ENCODE results near the gene TMEM221. TPM values are rescaled to one million over a fixed set of nuclear protein-coding genes. Genes with fewer than 3 reads are reported as not detected.

The TMEM221 gene
- total and polyA plus RNA-seq, 10 of the 15 experiments (the other 5 are each of a cell fraction or from before 2014, with no cell fraction given) = 0.04 to 0.24 TPM; not detected in 8

DNA sequence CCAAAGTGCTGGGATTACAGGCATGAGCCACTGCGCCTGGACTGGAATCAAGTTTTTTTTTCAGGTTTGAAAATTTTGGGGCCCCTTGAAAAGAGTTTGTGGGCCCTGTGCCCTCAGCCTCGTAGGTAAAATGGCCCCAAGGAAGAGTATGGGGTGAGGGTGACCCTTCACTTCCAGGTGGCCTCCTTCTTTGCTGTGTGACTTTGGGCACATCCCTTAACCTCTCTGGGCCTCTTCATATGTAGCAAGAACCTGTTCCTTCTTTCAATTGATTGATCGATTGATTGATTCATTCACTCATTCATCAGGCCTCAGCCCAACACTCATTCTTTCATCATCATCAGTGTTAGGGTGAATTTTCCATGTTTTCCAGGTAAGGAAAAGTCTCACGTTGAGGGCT, 3.4 kb upstream of the TMEM221 start:
- no peaks in the 10 kb centered on the region; the same call in 1 of the 2 replicates for H4K20me1 ChIP-seq (ENCODE audit: control insufficient read depth, insufficient read depth)
- no peaks in the 10 kb centered on the region; the same call in 2 of the 3 replicates for H3K9me3 ChIP-seq (replicated peaks; ENCODE audit: control insufficient read depth, insufficient read depth, low read length)
- 57% methylated on average over 4 of the region's 4 CpGs for WGBS (ENCODE audit: insufficient coverage, insufficient replicate concordance, low lambda C conversion rate, missing lambda C conversion rate)
- FAIRE-seq = no peak
- no peaks in the 10 kb centered on the region for H3K36me3 ChIP-seq (ENCODE audit: control insufficient read depth in 2 of 2, insufficient read depth in 2 of 2, low read length in 1 of 2)
- TF ChIP-seq HDGF (IDR thresholded peaks at IDR 0.05) = no peak
- TF ChIP-seq SUZ12 (IDR thresholded peaks at IDR 0.05; ENCODE audit: unreplicated experiment) = no peak
- TF ChIP-seq, protein P1, sequence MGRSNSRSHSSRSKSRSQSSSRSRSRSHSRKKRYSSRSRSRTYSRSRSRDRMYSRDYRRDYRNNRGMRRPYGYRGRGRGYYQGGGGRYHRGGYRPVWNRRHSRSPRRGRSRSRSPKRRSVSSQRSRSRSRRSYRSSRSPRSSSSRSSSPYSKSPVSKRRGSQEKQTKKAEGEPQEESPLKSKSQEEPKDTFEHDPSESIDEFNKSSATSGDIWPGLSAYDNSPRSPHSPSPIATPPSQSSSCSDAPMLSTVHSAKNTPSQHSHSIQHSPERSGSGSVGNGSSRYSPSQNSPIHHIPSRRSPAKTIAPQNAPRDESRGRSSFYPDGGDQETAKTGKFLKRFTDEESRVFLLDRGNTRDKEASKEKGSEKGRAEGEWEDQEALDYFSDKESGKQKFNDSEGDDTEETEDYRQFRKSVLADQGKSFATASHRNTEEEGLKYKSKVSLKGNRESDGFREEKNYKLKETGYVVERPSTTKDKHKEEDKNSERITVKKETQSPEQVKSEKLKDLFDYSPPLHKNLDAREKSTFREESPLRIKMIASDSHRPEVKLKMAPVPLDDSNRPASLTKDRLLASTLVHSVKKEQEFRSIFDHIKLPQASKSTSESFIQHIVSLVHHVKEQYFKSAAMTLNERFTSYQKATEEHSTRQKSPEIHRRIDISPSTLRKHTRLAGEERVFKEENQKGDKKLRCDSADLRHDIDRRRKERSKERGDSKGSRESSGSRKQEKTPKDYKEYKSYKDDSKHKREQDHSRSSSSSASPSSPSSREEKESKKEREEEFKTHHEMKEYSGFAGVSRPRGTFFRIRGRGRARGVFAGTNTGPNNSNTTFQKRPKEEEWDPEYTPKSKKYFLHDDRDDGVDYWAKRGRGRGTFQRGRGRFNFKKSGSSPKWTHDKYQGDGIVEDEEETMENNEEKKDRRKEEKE (IDR thresholded peaks at IDR 0.05) = no peak
- TF ChIP-seq SIN3A (IDR thresholded peaks at IDR 0.05; ENCODE audit: low read depth, low read length) = no peak
- TF ChIP-seq ZNF274 (IDR thresholded peaks at IDR 0.05; ENCODE audit: insufficient read depth, insufficient read length) = no peak
- TF ChIP-seq TARDBP (IDR thresholded peaks at IDR 0.05; ENCODE audit: borderline replicate concordance) = no peak
- TF ChIP-seq, protein P2, sequence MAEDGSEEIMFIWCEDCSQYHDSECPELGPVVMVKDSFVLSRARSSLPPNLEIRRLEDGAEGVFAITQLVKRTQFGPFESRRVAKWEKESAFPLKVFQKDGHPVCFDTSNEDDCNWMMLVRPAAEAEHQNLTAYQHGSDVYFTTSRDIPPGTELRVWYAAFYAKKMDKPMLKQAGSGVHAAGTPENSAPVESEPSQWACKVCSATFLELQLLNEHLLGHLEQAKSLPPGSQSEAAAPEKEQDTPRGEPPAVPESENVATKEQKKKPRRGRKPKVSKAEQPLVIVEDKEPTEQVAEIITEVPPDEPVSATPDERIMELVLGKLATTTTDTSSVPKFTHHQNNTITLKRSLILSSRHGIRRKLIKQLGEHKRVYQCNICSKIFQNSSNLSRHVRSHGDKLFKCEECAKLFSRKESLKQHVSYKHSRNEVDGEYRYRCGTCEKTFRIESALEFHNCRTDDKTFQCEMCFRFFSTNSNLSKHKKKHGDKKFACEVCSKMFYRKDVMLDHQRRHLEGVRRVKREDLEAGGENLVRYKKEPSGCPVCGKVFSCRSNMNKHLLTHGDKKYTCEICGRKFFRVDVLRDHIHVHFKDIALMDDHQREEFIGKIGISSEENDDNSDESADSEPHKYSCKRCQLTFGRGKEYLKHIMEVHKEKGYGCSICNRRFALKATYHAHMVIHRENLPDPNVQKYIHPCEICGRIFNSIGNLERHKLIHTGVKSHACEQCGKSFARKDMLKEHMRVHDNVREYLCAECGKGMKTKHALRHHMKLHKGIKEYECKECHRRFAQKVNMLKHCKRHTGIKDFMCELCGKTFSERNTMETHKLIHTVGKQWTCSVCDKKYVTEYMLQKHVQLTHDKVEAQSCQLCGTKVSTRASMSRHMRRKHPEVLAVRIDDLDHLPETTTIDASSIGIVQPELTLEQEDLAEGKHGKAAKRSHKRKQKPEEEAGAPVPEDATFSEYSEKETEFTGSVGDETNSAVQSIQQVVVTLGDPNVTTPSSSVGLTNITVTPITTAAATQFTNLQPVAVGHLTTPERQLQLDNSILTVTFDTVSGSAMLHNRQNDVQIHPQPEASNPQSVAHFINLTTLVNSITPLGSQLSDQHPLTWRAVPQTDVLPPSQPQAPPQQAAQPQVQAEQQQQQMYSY (CRISPR knock-in tag; IDR thresholded peaks at IDR 0.05) = no peak
- TF ChIP-seq CREB1 (IDR thresholded peaks at IDR 0.05; ENCODE audit: low read depth) = no peak
- intact Hi-C loops (cut with micrococcal nuclease; ENCODE audit: unreplicated experiment) = no loop called here
- in situ Hi-C loops (cut with MboI) = no loop called here
- ChIA-PET CTCF (interaction anchor here (0.6 kb wide), 1 partner anchor 48 kb away, joined by 3 read pairs; no protein-coding TSS in a partner anchor), POLR2A (interaction anchor here (0.6 kb wide), 1 partner anchor 13 kb away, joined by 3 read pairs; no protein-coding TSS in a partner anchor), SMC1A (ENCODE audit: uncharacterized antibody, unreplicated experiment) (interaction anchor here (1.0 to 1.4 kb wide), 2 partner anchors 17 to 147 kb away, joined by 3 to 5 read pairs; no protein-coding TSS in a partner anchor), RAD21 (ENCODE audit: unreplicated experiment) (no interaction called here)
- no peaks in the 10 kb centered on the region for H3K79me2 ChIP-seq (ENCODE audit: control insufficient read depth, insufficient read depth, low read length)
- DNase-seq (ENCODE audit: low read depth, low spot score) = no peak
- peaks cover 8 to 9% of the 10 kb centered on the region in 2 experiments; a peak in 3 of 4 replicates for H3K27me3 ChIP-seq (replicated peaks in 1 of 2; ENCODE audit: control insufficient read depth in 2 of 2, insufficient read depth in 2 of 2, low read length in 1 of 2)
- peaks cover 11% of the 10 kb centered on the region for H3K4me1 ChIP-seq (ENCODE audit: control insufficient read depth, insufficient read depth, low read length)
- no peak for ATAC-seq
- H2AFZ ChIP-seq (ENCODE audit: control insufficient read depth, low read depth, low read length) = no peak overlapping the region
- H3K9ac ChIP-seq (ENCODE audit: control insufficient read depth, insufficient read depth, low read length) = no peak overlapping the region
- no peak overlapping the region for H3K4me3 ChIP-seq
- H3K4me2 ChIP-seq (ENCODE audit: control insufficient read depth, insufficient read depth) = no peak overlapping the region
- H3K27ac ChIP-seq (ENCODE audit: control insufficient read depth, insufficient read depth) = no peak overlapping the region
- no TSS peak for BruUV-seq (replicated peaks)
